Endodermal cell (in vitro differentiated cells): ENCODE data around the gene DUS3L. TPM values are rescaled to one million over a fixed set of nuclear protein-coding genes. Genes with fewer than 3 reads are reported as not detected.

Experiments used
- DNase-seq: peaks from one replicate; pipeline ENCODE4 v3.0.0-alpha.2; 2017
- H3K27ac ChIP-seq: 2 replicates; pipeline ENCODE4 v1.5.1; 2013; ENCODE audit warnings: mild to moderate bottlenecking, low read depth, low read length, moderate library complexity
- H3K27me3 ChIP-seq: 2 replicates; pipeline ENCODE4 v1.6.1; 2013; ENCODE audit warnings: mild to moderate bottlenecking, low read length, moderate library complexity; ENCODE audit not compliant: insufficient read depth, control insufficient read depth, poor library complexity, severe bottlenecking
- H3K36me3 ChIP-seq: 2 replicates; pipeline ENCODE4 v1.7.0; 2013; ENCODE audit warnings: mild to moderate bottlenecking, low read length, moderate library complexity; ENCODE audit not compliant: control insufficient read depth, insufficient read depth
- H3K4me1 ChIP-seq: one replicate; pipeline ENCODE4 v1.7.0; 2013; ENCODE audit warnings: low read length; ENCODE audit not compliant: control insufficient read depth, insufficient read depth
- H3K4me3 ChIP-seq: 2 replicates; pipeline ENCODE4 v1.5.1; 2013; ENCODE audit warnings: mild to moderate bottlenecking, low read length, moderate library complexity
- H3K9ac ChIP-seq: 2 replicates; pipeline ENCODE4 v1.6.1; 2013; ENCODE audit warnings: mild to moderate bottlenecking, low read length, moderate library complexity; ENCODE audit not compliant: poor library complexity, severe bottlenecking; ENCODE audit errors: extremely low read depth
- H3K9me3 ChIP-seq: 2 replicates; pipeline ENCODE4 v1.6.1; 2013; ENCODE audit warnings: mild to moderate bottlenecking, low read length, moderate library complexity; ENCODE audit not compliant: control insufficient read depth
- H3K27ac Mint-ChIP-seq: 2 replicates; pipeline ENCODE4 v1.8.0; 2020; ENCODE audit warnings: mixed read lengths
- H3K27me3 Mint-ChIP-seq: 2 replicates; pipeline ENCODE4 v1.8.0; 2021; ENCODE audit warnings: mild to moderate bottlenecking, mixed read lengths; ENCODE audit not compliant: insufficient read depth
- H3K36me3 Mint-ChIP-seq: 2 replicates; pipeline ENCODE4 v1.8.0; 2020; ENCODE audit warnings: low read depth, mixed read lengths
- H3K4me1 Mint-ChIP-seq: 2 replicates; pipeline ENCODE4 v1.8.0; 2020; ENCODE audit warnings: mixed read lengths
- H3K4me3 Mint-ChIP-seq: 2 replicates; pipeline ENCODE4 v1.8.0; 2020; ENCODE audit warnings: mild to moderate bottlenecking, moderate library complexity, mixed read lengths
- H3K9me3 Mint-ChIP-seq: 2 replicates; pipeline ENCODE4 v1.8.0; 2020; ENCODE audit warnings: mild to moderate bottlenecking, mixed read lengths
- CTCF ChIP-seq: fragments of 200-600 bp; sonication (generic); conservative IDR thresholded peaks from 2 replicates; pipeline ENCODE4 v1.5.0; 2021; ENCODE audit warnings: antibody characterized with exemption, mild to moderate bottlenecking
- WGBS, 2 experiments: methylation state at CpG; one replicate each; pipeline versions ENCODE4 v1.1.5 to v1.1.7; 2013; ENCODE audit warnings: missing lambda C conversion rate in 2 of 2, mixed read lengths in 1 of 2; ENCODE audit not compliant: insufficient coverage in 1 of 2, insufficient read length in 1 of 2; 5-methylcytosine and 5-hydroxymethylcytosine counted together
- total RNA-seq, 2 donors: library from RNA; stranded (reverse); fragmentation: NEBNext Ultra II Directional in 1 of 2; extraction: Animal tissue kit (Norgen Biotek cat#: 25700) in 1 of 2; gene quantifications; 2 replicates in 1 of 2; 3 replicates in 1 of 2; pipeline ENCODE4 v1.2.1, GENCODE V29; 2021

DUS3L gene
- total RNA-seq, 2 donors from 2014 or later, result 19.6 to 36.8 TPM

DNA sequence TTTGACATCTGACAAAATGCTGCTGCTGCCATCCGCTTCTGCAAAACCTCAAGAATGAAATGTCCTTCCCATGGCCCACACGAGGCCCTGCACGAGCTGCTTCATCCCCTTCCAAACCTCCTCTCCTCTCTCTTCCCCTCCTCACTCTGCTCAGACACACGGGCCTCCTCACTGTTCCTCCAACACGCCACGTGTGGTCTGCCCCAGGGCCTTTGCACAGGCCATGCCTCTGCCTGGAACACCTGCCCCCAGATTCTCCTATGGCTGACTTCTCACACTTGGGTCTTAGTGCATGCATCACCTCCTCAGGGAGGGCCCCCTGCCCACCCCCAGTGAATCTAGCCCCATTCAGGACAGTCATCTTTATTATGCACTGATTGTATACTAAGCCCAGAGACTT is 29.8 kb upstream of the DUS3L start:
- Histone ChIP-seq H3K9me3 (no peaks in the 10 kb centered on the region), H3K27ac (no peak overlapping the region), H3K4me3 (no peak overlapping the region), H3K4me1 (no peaks in the 10 kb centered on the region), H3K36me3 (no peaks in the 10 kb centered on the region), H3K27me3 (no peaks in the 10 kb centered on the region), H3K9ac (no peak overlapping the region)
- WGBS, 2 experiments, result 81 to 90% methylated on average over 4 to 6 of the region's 6 CpGs
- TF ChIP-seq CTCF, result no peak
- no peak overlapping the region for H3K4me3 Mint-ChIP-seq
- H3K4me1 Mint-ChIP-seq, result no peaks in the 10 kb centered on the region
- H3K9me3 Mint-ChIP-seq, result peaks cover 2% of the 10 kb centered on the region
- DNase-seq, result no peak
- no peak overlapping the region for H3K27ac Mint-ChIP-seq
- H3K27me3 Mint-ChIP-seq, result peaks cover 12% of the 10 kb centered on the region
- H3K36me3 Mint-ChIP-seq, result peaks cover 2% of the 10 kb centered on the region

- Histone ChIP-seq H3K9ac (no peak overlapping the region), H3K36me3 (no peaks in the 10 kb centered on the region), H3K4me3 (no peak overlapping the region), H3K27ac (no peak overlapping the region), H3K9me3 (no peaks in the 10 kb centered on the region), H3K27me3 (no peaks in the 10 kb centered on the region), H3K4me1 (no peaks in the 10 kb centered on the region)
- Mint-ChIP-seq H3K27ac (no peak overlapping the region), H3K27me3 (peaks cover 12% of the 10 kb centered on the region), H3K9me3 (peaks cover 2% of the 10 kb centered on the region), H3K4me1 (no peaks in the 10 kb centered on the region), H3K36me3 (peaks cover 2% of the 10 kb centered on the region), H3K4me3 (no peak overlapping the region)
- WGBS, 2 experiments, result 97 to 100% methylated on average over 1 to 10 of the region's 10 CpGs
- no peak for DNase-seq
- no peak for TF ChIP-seq CTCF
Observed at GRCh38 chr19:5818594-5818993, 27.6 kb upstream of the DUS3L start.

GRCh38 chr19:5817218-5817617 is 26.3 kb upstream of the DUS3L start:
- Histone ChIP-seq H3K9me3 (no peaks in the 10 kb centered on the region), H3K27ac (no peak overlapping the region), H3K36me3 (no peaks in the 10 kb centered on the region), H3K9ac (no peak overlapping the region), H3K4me1 (no peaks in the 10 kb centered on the region), H3K27me3 (no peaks in the 10 kb centered on the region), H3K4me3 (no peak overlapping the region)
- Mint-ChIP-seq H3K4me1 (no peaks in the 10 kb centered on the region), H3K4me3 (no peak overlapping the region), H3K27ac (no peak overlapping the region), H3K9me3 (peaks cover 2% of the 10 kb centered on the region), H3K27me3 (peaks cover 12% of the 10 kb centered on the region), H3K36me3 (peaks cover 2% of the 10 kb centered on the region)
- DNase-seq, result no peak
- no peak for TF ChIP-seq CTCF
- 95 to 100% methylated on average over 2 of the region's 2 CpGs for WGBS, 2 experiments
